Stimulated activated naive CD4-positive, alpha-beta T cell (primary cell): ENCODE data around the gene REXO5.
"Not testable (repeated sequence)": the region's sequence is repeated elsewhere in the genome, so short reads cannot be mapped to it uniquely, and the experiment has no call there.

Source experiments
- DNase-seq, 6 experiments: peaks; one replicate each; lab custom pipeline; 2025; lab: John Stamatoyannopoulos, UW

Gene REXO5

DNA sequence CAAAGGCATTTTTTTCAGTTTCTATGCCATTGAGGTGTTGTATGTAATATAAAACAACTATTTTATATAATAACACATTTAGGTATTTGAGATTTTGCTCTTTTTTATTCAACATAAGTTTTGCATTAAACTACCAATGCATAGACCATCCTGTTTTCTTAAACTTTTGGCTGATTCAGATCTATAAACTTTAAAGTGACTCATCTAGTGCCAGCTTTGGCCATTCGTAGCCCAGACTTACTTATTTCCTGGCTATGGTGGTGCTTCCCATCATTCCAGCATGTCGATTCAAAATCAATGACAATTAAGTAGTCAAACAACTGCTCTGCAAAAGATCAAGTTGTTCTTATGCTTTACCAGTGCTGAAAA is 3.2 kb upstream of the REXO5 start:
- no peak for DNase-seq

DNA sequence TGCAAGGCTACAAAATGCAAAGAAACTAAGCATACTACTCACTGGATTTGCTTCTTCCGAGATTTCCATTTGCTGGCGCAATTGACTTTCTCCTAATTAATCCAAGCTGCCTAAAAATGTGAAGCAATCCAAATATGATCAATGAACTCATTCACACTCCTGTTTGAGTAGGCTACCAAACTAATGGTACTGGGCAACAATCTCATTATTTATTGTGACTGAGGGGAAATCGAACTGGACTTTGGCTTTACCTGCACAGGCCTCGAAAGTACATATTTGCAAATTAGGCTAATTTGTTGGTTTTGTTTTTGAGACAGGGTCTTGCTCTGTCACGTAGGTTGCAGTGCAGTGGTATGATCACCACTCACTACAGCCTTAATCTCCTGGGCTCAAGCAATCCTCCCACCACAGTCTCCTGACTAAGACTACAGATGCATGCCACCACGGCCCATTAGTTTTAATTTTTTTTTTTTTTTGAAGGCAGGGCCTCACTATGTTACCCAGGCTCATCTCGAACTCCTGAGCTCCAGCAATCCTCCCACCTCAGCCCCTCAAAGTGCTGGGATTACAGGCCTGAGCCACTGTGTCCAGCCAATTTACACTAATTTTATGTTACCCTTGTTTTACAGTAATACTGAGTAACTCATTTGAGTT is 2.6 kb upstream of the REXO5 start:
- no peak for DNase-seq

DNA sequence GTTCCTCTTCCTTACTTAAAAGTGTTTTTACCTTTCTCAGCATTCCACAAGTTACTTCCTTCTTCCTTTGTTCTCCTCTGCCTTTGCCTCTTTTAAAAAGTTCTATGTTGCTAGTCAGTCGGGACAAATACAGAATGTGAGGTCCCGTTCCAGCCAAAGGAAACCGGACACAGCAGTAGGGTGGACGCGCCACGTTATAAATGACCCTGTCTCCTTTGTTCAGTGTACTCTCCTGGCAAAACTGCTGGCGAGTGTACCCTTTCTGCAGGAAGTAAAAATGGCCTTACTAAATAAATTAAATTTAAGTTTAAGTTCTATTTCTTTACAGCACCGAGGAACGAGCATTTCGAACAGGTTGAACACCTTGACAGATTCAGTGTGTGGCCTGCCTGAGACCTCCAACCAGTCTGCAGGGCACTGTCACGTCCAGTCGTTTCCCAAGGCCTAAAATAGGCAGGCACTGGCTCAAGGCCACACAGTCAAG is 601 bp upstream of the REXO5 start:
- not testable (repeated sequence) for DNase-seq

DNA sequence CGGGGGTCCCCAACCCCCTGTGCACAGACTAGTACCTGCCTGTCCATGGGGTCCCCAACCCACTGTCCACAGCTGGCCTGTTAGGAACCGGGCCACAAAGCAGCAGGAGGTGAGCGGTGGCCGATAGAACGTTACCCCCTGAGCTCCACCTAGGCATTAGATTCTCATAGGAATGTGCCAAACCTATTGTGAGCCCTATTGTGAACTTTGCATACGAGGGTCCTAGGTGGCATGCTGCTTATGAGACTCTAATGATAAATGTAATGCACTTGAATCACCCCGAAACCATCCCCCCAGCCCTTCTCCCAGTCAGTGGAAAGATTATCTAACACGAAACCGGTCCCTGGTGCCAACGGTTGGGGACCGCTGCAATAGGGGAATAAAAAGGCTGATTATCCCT is 1.5 kb downstream of the REXO5 start:
- DNase-seq = no peak

DNA sequence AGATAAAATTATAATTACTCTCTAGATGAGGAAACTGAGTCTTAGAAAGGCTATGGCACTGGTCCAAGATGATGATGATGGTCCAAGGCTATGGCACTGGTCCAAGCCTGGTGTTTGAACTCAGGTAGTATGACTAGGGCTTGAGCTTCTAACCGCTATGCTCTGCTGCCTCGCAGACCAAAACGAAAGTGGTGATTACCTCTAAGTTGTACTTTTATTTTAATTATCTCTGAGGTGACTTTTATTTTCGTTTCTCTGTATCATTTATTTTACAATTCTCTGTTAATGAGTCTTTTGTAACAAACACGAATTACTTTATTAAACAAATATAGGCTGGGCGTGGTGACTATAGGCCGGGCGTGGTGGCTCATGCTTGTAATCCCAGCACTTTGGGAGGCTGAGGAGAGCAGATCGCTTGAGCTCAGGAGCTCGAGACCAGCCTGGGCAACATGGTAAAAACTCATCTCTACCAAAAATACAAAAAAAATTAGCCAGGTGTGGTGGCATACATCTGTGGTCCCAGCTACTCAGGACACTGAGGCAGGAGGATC is 5.6 kb downstream of the REXO5 start:
- DNase-seq = no peak

DNA sequence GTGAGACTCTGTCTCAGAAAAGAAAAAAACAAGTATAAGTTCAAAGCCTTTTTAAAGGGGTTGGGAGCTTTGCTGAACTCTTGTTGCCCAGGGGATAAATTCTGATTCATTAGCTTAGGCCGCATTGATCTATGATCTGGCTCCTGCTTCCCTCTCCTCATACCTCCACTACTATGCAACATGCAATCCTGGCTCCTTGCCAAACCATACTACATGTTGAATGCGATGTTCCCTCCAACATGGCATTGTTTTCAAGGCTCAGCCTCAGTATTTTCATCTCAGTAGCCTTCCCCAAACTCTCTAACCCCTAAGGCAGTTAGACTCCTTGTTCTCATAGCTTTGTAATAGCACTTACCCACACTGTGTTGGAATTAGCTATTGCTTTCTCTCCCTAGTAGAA is 6.2 kb downstream of the REXO5 start:
- DNase-seq = no peak

DNA sequence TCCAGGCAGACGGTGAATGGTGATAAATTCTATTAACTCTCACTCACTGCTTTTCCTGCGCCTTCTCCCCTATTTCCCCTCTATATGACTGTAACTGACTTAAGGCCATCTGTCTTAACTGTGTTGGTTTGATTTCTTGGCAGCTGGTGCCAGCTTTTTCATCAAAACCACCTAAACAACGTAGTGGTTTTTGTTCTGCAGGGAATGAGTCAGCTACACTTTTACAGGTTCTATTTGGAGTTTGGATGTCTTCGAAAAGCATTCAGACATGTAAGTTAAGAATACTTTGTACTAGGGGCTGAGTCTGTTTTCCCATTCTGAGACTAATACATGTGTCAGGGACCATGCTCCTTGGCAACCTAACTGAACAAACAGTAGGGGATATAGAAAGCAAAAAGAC is 8.5 kb downstream of the REXO5 start:
- DNase-seq = no peak

DNA sequence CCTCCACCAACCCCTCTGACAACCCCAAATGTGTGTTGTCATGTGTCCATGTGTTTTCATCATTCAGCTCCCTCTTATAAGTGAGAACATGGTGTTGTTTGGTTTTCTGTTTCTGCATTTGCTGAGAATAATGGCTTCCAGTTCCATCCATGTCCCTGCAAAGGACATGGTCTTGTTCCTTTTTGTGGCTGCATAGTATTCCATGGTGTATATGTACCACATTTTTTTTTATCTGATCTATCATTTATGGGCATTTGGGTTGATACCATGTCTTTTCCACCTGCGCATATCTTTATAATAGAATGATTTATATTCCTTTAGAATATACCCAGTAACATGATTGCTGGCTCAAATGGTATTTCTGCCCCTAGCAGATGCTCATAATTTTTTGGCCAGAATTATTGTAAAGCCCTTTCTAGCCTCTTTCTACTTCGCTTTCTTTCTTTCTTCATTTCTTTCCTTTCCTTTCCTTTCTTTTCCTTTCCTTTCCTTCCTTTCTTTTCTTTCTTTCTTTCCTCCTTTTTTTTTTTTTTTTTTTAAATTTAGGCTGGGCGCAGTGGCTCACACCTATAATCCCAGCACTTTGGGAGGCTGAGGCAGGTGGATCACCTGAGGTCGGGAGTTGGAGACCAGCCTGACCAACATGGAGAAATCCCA is 12.7 kb downstream of the REXO5 start:
- DNase-seq = no peak

DNA sequence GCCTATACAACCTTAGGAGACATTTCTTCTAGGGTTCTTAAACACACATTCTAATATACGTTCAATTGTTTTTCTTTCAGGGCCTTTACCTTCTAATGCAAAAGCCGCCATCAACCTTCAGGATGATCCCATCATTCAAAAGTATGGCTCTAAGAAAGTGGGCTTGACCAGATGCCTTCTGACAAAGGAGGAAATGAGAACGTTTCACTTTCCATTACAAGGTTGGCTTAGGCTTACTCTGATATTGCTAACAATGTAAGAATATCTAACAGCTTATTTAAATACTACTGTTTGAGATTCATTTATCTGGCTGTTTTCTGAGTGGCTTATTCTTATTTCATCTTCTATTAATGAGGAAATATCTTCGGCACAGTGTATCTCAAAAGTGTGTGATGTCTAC is 15.4 kb downstream of the REXO5 start:
- DNase-seq = no peak

DNA sequence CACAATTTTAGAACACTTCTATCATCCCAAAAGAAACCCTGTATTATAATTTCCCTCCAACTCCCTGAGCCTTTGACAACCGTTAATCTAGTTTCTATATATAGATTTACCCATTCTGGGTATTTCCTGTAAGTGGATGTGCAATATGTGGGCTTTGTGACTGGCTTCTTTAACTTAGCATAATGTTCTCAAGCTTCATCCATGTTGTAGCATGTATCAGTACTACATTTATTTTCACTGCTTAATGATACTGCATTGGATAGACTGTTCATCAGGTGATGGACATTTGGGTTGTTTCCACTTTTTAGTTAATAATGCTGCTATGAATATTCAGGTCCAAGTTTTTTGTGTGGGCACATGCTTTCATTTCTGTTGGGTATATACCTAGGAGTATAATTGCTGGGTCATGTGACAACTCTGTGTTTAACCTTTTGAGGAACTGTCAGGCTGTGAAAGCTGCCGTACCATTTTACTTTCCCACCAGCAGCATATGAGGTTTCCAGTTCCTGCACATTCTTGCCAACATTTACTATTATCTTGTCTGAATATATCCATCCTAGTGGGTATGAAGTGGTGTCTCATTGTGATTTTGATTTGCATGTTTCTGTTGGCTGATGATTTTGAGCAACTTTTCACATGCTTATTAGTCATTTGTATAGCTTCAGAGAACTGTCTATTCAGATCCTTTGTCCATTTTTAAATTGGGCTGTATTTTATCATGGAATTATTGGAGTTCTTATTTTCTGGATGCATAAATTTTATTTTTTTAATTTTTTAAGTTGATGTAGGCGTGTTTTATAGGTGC is 16.4 kb downstream of the REXO5 start:
- DNase-seq = no peak

DNA sequence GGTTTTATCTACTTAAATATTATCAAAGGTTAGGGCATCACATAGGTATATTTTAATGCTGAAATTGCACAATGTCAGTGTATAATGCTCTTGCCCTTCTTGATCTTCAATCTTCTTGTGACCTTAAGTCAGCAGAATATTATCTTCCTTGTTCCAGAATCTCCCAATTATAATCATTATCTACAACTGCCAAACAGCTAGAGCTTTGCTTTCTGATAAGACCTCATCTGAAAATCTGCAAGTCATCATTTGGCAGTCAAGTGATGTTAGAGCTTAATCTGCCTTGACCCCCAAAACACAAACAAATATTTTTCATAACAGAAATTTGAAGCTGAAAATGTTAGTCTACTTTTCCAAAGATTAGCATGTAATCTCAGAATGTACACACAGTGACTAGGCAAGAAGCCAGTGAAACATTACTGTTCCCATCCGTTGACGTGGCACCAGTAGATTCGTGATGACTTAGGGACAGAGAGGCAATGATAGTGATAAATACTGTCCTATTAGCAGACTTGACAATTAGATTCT is 19.8 kb downstream of the REXO5 start:
- DNase-seq = no peak

DNA sequence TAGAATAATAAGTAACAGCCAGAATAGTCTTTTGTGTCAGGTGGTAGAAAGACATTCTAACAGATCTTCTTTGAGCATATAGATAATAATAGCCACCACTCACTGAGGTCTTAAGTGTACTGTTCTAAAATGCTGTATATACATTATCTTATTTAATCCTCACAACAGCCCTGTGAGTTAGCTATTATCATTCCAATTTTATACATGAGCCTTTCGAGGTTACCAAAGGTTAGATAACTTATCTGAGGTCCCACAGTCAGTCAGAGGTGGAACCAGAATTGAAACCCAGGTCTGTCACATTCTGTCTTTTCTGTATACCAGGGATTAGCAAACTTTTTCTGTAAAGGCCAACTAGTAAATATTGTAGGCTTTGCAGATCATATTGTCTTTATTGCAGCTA is 23.2 kb downstream of the REXO5 start:
- DNase-seq = no peak

DNA sequence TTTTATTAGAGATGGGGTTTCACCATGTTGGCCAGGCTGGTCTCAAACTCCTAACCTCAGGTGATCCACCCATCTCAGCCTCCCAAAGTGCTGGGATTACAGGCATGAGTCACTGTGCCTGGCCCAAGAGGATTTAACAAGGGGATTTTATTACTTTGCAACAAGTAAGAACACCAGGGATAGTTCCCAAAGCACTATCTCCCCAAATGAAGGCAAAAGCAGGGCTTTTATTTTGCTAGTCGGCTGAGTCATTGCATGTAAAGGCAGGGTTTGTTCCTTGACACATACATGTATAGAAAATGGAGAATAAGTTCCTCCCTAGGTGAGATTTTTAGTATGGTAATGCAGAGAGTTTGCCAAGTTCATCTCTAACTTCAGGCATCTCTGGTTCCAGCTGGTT is 24.0 kb downstream of the REXO5 start:
- no peak for DNase-seq

DNA sequence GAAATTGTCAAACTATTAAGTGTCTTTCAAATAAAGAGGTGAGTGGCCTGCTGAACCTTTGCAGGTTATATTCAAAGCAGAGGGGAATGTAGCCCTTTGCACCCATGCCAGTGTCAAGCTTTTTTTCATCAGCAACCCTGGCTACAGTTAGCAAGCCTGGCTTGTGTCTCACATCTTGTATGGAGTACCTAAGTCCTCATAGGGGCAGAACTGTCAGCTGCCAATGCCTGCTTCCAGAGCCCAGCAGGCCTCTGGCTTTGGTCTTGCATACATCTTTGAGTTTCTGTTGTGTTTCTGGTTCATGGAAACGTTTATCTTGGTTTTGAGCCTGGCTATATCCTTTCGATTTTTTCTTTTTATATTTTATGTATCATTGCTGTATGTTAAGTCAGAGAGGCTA is 26.8 kb downstream of the REXO5 start:
- DNase-seq = no peak

DNA sequence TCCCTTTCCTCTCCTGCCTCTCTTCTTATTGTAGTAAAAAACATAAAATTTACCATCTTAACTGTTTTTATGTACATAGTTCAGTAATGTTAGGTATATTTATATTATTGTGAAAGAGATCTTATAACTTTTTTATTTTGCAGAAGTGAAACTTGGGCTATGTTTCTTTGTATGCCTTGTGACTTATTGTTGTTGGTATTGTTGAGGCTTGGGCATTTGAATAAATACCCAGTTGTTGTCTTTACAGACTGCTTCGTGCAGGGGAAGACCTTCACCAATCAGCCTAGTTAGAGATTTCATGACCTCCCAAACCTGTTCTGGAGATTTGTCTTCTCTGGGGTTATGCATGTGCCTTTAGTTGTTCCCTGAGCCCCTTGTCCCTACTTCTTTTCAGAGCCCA is 31.9 kb downstream of the REXO5 start:
- DNase-seq = no peak

DNA sequence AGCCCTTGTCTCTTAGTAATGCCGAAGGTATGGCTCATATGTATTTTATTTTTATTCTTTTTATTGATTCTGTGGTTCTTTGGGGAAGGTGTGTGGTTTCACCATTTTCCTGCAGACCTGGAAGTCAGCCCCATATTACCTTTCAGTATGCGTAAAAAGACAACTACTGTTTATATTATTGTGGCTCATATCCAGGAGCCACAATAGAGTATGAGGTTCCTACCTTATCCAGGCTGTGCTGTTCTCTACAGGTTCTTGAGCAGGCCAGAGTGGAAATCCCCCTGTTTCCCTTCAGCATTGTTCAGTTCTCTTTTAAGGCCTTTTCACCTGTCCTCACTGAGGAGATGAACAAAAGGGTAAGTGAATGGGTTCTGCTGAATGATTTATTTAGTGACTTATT is 33.2 kb downstream of the REXO5 start:
- DNase-seq = no peak

DNA sequence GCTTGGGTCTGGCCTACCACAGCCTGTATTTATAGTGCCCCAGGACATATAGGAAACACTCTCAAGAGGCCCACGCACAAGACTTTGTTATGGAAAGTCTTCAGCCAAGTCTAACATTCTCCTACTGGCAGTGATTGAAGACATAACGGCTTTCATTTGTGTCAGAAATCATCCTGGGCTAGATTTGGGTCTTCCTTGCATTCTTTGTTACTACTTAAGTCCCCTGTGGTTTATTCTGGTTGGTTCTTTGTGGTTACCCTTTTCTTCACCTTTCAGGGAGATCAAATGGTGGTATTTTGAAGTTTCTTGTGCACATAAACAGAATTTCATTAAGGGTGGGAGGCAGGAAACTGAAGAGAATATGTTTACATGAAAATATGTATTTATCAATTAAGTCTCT is 37.7 kb downstream of the REXO5 start:
- DNase-seq = peak in 3 of 6 experiments; percentile 18 to 40 (median 40)

DNA sequence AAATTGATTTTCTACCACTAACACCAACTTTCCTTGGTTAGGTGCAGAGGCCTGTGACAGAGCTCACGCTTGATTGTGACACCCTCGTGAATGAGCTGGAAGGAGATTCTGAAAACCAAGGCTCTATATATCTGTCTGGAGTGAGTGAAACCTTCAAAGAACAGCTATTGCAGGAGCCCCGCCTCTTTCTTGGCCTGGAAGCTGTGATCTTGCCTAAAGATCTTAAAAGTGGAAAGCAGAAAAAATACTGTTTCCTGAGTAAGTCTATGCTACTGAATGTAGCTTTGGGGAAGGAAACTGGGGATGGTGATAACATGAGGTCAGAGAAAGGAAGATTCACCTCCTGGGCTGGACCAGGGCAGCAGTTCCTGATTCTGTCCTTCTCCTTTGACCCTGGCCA is 38.3 kb downstream of the REXO5 start:
- DNase-seq = peak in 5 of 6 experiments; percentile 5 to 40 (median 16)

DNA sequence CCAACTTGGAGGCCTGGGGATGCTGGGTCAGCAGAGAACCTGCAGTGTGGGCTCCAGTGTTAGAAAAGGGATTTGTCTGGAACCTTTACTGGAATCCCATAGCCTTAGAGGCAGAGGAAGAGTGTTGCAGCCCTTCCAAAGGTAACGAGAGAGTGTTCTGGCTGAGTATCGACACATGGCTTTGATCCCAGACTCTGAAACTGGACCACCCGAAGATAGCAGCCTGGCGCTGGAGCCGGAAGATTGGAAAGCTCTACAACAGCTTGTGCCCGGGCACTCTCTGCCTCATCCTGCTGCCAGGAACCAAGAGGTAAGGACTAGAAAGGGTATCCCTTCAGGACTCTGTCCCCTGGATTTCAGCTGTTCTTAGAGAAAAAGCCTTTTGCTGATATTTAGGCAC is 39.7 kb downstream of the REXO5 start:
- no peak for DNase-seq

DNA sequence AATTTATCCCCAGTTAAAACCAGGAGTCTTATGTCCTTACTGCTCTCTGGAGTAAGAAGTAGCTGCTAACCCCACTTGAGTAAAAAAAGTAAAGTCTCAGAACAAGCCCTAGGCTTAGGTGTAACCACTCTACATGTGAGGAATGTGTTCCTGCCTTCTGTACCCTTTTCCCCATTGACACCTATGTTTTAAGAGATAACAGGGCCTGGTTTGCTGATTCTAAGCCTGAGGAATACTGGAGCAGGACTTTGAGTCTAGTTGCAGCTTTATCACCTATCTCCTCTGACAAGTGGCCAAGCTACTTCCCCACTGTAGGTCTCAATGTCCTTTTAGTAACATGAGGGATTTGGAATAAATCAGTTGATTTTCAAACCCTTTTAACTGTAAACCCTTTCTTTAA is 40.2 kb downstream of the REXO5 start:
- DNase-seq = no peak

DNA sequence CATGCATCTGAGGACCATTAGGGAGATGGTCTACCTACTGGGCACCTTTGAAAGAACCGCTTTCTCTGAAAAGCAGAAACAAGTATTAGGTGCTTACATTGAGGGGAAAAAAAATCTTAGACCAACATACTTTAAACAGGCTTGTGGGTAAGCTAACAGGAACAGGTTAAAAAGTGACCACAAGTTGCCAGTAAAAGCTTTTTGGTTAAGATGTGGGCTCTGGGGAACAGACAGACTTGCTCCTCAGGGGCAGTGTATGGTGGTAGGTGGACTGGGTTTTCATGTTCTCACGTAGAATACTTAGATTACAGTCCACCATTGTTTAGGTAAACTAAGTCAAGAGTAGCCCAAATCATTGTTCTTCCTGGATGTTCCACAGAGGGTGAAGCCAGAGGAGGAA is 41.2 kb downstream of the REXO5 start:
- DNase-seq = no peak

DNA sequence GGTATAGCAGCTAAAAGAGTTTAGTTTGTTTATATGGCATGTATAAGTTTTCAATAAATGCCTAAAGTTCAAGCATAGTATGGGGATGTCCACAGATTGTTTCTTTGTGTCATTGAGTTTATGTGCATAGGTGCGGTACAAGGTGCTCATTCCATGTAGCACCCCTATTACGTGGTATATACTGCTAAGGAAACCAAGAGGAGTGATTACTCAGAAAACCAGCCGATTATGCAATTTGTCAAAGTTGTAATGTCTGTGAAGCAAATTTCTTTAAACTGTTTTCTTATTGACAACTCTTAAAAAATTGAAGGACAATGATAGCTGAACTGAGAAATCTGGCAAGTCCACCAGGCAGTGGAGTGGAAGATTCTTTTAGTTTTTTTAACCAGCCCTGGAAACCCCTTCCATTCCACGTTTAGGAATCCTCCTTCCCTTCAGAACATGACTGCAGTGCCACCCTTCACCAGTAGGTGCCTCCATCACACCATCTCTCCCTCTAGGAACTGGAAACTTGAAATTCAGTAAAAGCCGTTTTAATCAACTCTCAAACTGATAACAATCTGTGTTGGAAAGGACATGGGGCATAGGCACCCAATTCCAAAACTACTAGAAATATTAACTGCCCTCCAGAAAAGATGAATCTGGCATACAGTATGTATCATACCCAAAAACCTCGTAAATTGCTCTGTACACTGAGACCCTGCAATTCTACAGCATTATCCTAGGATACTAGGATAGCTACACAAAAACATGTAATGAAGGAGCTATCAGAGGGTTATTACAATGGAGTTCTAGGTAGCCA is 43.5 kb downstream of the REXO5 start:
- DNase-seq = peak; percentile 19 to 72 (median 50)
